GF-D8 (cell line): ENCODE data around the gene NEU1.
A peak's percentile ranks its signal among the peaks of the same experiment; 100 is the strongest.
"Not testable (repeated sequence)": the region's sequence is repeated elsewhere in the genome, so short reads cannot be mapped to it uniquely, and the experiment has no call there.

Experiments used
- DNase-seq: peaks from one replicate; lab custom pipeline; 2025; lab: John Stamatoyannopoulos, UW

Gene NEU1

GRCh38 chr6:31838968-31839367 lies 23.7 kb downstream of the NEU1 start:
- DNase-seq, result no peak

GRCh38 chr6:31838114-31838553 lies 24.5 kb downstream of the NEU1 start:
- DNase-seq, result not testable (repeated sequence)

GRCh38 chr6:31837369-31838113 lies 25.1 kb downstream of the NEU1 start:
- DNase-seq, result peak; percentile 62

- DNase-seq, result no peak
Observed at GRCh38 chr6:31836474-31837368, 25.9 kb downstream of the NEU1 start.

- DNase-seq, result no peak
Observed at GRCh38 chr6:31836047-31836473, 26.6 kb downstream of the NEU1 start.

- peak; percentile 63 for DNase-seq
Observed at GRCh38 chr6:31834367-31835250, 28.0 kb downstream of the NEU1 start.

GRCh38 chr6:31831350-31832215 lies 31.0 kb downstream of the NEU1 start:
- peak; percentile 7 for DNase-seq

GRCh38 chr6:31830886-31831335 lies 31.7 kb downstream of the NEU1 start:
- no peak for DNase-seq

- peak; percentile 42 for DNase-seq
Observed at GRCh38 chr6:31829633-31830283, 32.9 kb downstream of the NEU1 start.

GRCh38 chr6:31827286-31828079 lies 35.1 kb downstream of the NEU1 start, which contains the start of gene HSPA1B:
Gene HSPA1B, plus strand, starts transcription at chr6:31827738. Its CDS starts 213 bp downstream, at chr6:31827951.
- peak; percentile 99 for DNase-seq

GRCh38 chr6:31826793-31827285 lies 35.8 kb downstream of the NEU1 start:
- DNase-seq, result peak; percentile 81

GRCh38 chr6:31825553-31825952 lies 37.1 kb downstream of the NEU1 start:
- no peak for DNase-seq

- peak; percentile 29 for DNase-seq
Observed at GRCh38 chr6:31823592-31824196, 38.9 kb downstream of the NEU1 start.

- peak; percentile 81 for DNase-seq
Observed at GRCh38 chr6:31822036-31822821, 40.4 kb downstream of the NEU1 start.

GRCh38 chr6:31821301-31822035 lies 41.2 kb downstream of the NEU1 start:
- DNase-seq, result no peak

- DNase-seq, result not testable (repeated sequence)
Observed at GRCh38 chr6:31820399-31820798, 42.2 kb downstream of the NEU1 start.

- DNase-seq, result no peak
Observed at GRCh38 chr6:31819871-31820299, 42.7 kb downstream of the NEU1 start.
